Liver (tissue), 9 donors: Measurements from ENCODE around the gene COL1A2. TPM values are rescaled to one million over a fixed set of nuclear protein-coding genes. Genes with fewer than 3 reads are reported as not detected.

Source experiments
- DNase-seq: peaks from one replicate; pipeline ENCODE4 v3.0.0-alpha.2; 2017; ENCODE audit warnings: low spot score
- H3K27ac ChIP-seq, 2 donors: one replicate each; pipeline ENCODE4 v1.7.0; 2013; ENCODE audit warnings: inconsistent platforms in 2 of 2, low read length in 2 of 2, control low read depth in 1 of 2, low read depth in 1 of 2, mild to moderate bottlenecking in 1 of 2
- H3K27me3 ChIP-seq, 4 donors: one replicate each; pipeline versions ENCODE4 v1.6.1 to v1.7.0; 2013; ENCODE audit warnings: low read length in 3 of 4, inconsistent platforms in 1 of 4, mild to moderate bottlenecking in 1 of 4, moderate library complexity in 1 of 4; ENCODE audit not compliant: control insufficient read depth in 4 of 4, insufficient read depth in 4 of 4
- H3K36me3 ChIP-seq, 4 donors: one replicate each; pipeline versions ENCODE4 v1.6.1 to v1.7.0; 2013; ENCODE audit warnings: low read length in 3 of 4, mild to moderate bottlenecking in 3 of 4, low read depth in 1 of 4, moderate library complexity in 1 of 4; ENCODE audit not compliant: control insufficient read depth in 4 of 4, insufficient read depth in 3 of 4
- H3K4me1 ChIP-seq, 4 donors: one replicate each; pipeline versions ENCODE4 v1.6.1 to v1.7.0; 2013; ENCODE audit warnings: low read length in 3 of 4, mild to moderate bottlenecking in 3 of 4, moderate library complexity in 1 of 4; ENCODE audit not compliant: control insufficient read depth in 4 of 4, insufficient read depth in 4 of 4
- H3K4me3 ChIP-seq, 3 donors: one replicate each; pipeline versions ENCODE4 v1.6.1 to v1.7.0; 2013; ENCODE audit warnings: low read length in 3 of 3, control low read depth in 1 of 3, low read depth in 1 of 3, mild to moderate bottlenecking in 1 of 3
- H3K9ac ChIP-seq, 2 donors: one replicate each; pipeline ENCODE4 v1.7.0; 2013; ENCODE audit warnings: low read length in 2 of 2, mild to moderate bottlenecking in 2 of 2, moderate library complexity in 2 of 2, control low read depth in 1 of 2, low read depth in 1 of 2
- H3K9me3 ChIP-seq, 4 donors: one replicate each; pipeline versions ENCODE4 v1.6.1 to v1.7.0; 2013; ENCODE audit warnings: low read length in 3 of 4; ENCODE audit not compliant: control insufficient read depth in 4 of 4
- EGR1 ChIP-seq, 2 donors: IDR thresholded peaks; 2 replicates each; pipeline ENCODE4 v1.6.1; 2016 to 2018; ENCODE audit warnings: antibody characterized with exemption in 2 of 2, low read depth in 2 of 2
- FOXA1 ChIP-seq: IDR thresholded peaks from 2 replicates; pipeline ENCODE4 v1.6.1; 2016; ENCODE audit warnings: antibody characterized with exemption
- FOXA2 ChIP-seq: IDR thresholded peaks from 2 replicates; pipeline ENCODE4 v1.6.1; 2016; ENCODE audit warnings: antibody characterized with exemption
- GABPA ChIP-seq, 2 donors: IDR thresholded peaks in 1 of 2; conservative IDR thresholded peaks in 1 of 2; 2 replicates each; pipeline ENCODE4 v1.6.1; 2016; ENCODE audit warnings: antibody characterized with exemption in 2 of 2, mild to moderate bottlenecking in 1 of 2, moderate library complexity in 1 of 2
- HNF4A ChIP-seq, 2 donors: conservative IDR thresholded peaks; 2 replicates each; pipeline ENCODE4 v1.6.1; 2016; ENCODE audit warnings: antibody characterized with exemption in 2 of 2, mild to moderate bottlenecking in 2 of 2
- HNF4G ChIP-seq: IDR thresholded peaks from 2 replicates; pipeline ENCODE4 v1.6.1; 2016; ENCODE audit warnings: antibody characterized with exemption
- JUND ChIP-seq, 2 donors: IDR thresholded peaks; 2 replicates each; pipeline ENCODE4 v1.6.1; 2016; ENCODE audit warnings: antibody characterized with exemption in 2 of 2
- NR2F2 ChIP-seq: IDR thresholded peaks from 2 replicates; pipeline ENCODE4 v1.6.1; 2016; ENCODE audit warnings: antibody characterized with exemption
- RAD21 ChIP-seq, 2 donors: IDR thresholded peaks; 2 replicates each; pipeline ENCODE4 v1.6.1; 2016; ENCODE audit warnings: antibody characterized with exemption in 2 of 2, mild to moderate bottlenecking in 2 of 2
- RXRA ChIP-seq, 2 donors: IDR thresholded peaks; 2 replicates each; pipeline ENCODE4 v1.6.1; 2017 to 2018; ENCODE audit warnings: antibody characterized with exemption in 2 of 2, mild to moderate bottlenecking in 1 of 2
- SP1 ChIP-seq: IDR thresholded peaks from 2 replicates; pipeline ENCODE4 v1.6.1; 2018; ENCODE audit warnings: antibody characterized with exemption, mild to moderate bottlenecking
- TAF1 ChIP-seq: conservative IDR thresholded peaks from 2 replicates; pipeline ENCODE4 v1.6.1; 2016; ENCODE audit warnings: antibody characterized with exemption, mild to moderate bottlenecking
- YY1 ChIP-seq: IDR thresholded peaks from 2 replicates; pipeline ENCODE4 v1.6.1; 2016; ENCODE audit warnings: antibody characterized with exemption, mild to moderate bottlenecking
- WGBS: extraction: QIAGEN DNeasy Blood & Tissue Kit; methylation state at CpG from one replicate; pipeline ENCODE4 v1.1.7; 2013; 5-methylcytosine and 5-hydroxymethylcytosine counted together
- polyA plus RNA-seq, 2 donors: library from polyadenylated mRNA; stranded (reverse) in 1 of 2; unstranded in 1 of 2; fragments of 200-250 nt in 1 of 2; fragments of >200 nt in 1 of 2; fragmentation: Nextera tagmentation in 1 of 2; extraction: Ambion mirVana in 1 of 2; gene quantifications; one replicate each; pipeline versions ENCODE4 v1.2.1 to v1.2.3, GENCODE V29; 2013 to 2015
- total RNA-seq, 2 donors: library from RNA; depleted of rRNA; stranded (reverse); fragments of >200 nt; gene quantifications; one replicate each; pipeline ENCODE4 v1.2.3, GENCODE V29; 2014
- TF ChIP-seq, protein P1 (sequence below): IDR thresholded peaks from 2 replicates; pipeline ENCODE4 v1.6.1; 2016; ENCODE audit warnings: antibody characterized with exemption
- TF ChIP-seq, protein P2 (sequence below): IDR thresholded peaks from 2 replicates; pipeline ENCODE4 v1.6.1; 2016; ENCODE audit warnings: antibody characterized with exemption, mild to moderate bottlenecking
- TF ChIP-seq, protein P3 (sequence below): IDR thresholded peaks from 2 replicates; pipeline ENCODE4 v1.6.1; 2016; ENCODE audit warnings: antibody characterized with exemption
- TF ChIP-seq, protein P4 (sequence below): fragments of 150-350 bp; IDR thresholded peaks from 2 replicates; pipeline ENCODE4 v1.5.1; 2017; ENCODE audit warnings: improper control_type of control experiment, low read depth, low read length; ENCODE audit not compliant: missing input control
- TF ChIP-seq, protein P5 (sequence below): IDR thresholded peaks from 2 replicates; pipeline ENCODE4 v1.6.1; 2016; ENCODE audit warnings: antibody characterized with exemption
- donor health status: healthy.
- donor health status: healthy.
- donor health status: healthy.
- donor health status: healthy.
- donor health status: healthy.

Gene COL1A2
- total and polyA plus RNA-seq, 4 donors = 11.5 to 86.2 (median 42.0) TPM

DNA sequence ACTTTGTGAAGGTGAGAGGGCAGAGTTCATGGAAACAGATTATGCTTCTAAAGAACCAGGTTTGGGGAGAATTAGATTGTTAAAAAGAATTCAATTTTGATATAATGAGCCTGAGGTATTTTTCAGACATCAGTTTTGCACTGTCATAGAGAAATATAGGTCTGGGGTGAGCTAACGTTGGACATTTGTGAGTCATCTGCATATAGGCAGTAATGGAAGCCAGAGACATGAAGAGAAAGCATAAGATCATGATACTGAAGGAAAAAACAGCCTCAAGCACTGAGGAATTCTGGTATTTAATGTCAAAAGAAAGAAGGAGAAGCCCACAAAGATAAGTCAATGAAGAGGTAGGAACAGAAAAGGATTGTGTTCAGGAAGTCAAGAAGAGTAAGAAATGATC is 32.4 kb upstream of the COL1A2 start:
- no peak overlapping the region for H3K9ac ChIP-seq
- H3K27ac ChIP-seq = no peak overlapping the region
- no peaks in the 10 kb centered on the region for H3K4me1 ChIP-seq
- H3K4me3 ChIP-seq = no peak overlapping the region
- peaks cover 0 to 6% (median 0%) of the 10 kb centered on the region in 4 donors for H3K27me3 ChIP-seq
- H3K9me3 ChIP-seq = no peaks in the 10 kb centered on the region
- TF ChIP-seq HNF4G = no peak
- TF ChIP-seq, protein P1, sequence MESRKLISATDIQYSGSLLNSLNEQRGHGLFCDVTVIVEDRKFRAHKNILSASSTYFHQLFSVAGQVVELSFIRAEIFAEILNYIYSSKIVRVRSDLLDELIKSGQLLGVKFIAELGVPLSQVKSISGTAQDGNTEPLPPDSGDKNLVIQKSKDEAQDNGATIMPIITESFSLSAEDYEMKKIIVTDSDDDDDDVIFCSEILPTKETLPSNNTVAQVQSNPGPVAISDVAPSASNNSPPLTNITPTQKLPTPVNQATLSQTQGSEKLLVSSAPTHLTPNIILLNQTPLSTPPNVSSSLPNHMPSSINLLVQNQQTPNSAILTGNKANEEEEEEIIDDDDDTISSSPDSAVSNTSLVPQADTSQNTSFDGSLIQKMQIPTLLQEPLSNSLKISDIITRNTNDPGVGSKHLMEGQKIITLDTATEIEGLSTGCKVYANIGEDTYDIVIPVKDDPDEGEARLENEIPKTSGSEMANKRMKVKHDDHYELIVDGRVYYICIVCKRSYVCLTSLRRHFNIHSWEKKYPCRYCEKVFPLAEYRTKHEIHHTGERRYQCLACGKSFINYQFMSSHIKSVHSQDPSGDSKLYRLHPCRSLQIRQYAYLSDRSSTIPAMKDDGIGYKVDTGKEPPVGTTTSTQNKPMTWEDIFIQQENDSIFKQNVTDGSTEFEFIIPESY = no peak
- TF ChIP-seq, protein P2, sequence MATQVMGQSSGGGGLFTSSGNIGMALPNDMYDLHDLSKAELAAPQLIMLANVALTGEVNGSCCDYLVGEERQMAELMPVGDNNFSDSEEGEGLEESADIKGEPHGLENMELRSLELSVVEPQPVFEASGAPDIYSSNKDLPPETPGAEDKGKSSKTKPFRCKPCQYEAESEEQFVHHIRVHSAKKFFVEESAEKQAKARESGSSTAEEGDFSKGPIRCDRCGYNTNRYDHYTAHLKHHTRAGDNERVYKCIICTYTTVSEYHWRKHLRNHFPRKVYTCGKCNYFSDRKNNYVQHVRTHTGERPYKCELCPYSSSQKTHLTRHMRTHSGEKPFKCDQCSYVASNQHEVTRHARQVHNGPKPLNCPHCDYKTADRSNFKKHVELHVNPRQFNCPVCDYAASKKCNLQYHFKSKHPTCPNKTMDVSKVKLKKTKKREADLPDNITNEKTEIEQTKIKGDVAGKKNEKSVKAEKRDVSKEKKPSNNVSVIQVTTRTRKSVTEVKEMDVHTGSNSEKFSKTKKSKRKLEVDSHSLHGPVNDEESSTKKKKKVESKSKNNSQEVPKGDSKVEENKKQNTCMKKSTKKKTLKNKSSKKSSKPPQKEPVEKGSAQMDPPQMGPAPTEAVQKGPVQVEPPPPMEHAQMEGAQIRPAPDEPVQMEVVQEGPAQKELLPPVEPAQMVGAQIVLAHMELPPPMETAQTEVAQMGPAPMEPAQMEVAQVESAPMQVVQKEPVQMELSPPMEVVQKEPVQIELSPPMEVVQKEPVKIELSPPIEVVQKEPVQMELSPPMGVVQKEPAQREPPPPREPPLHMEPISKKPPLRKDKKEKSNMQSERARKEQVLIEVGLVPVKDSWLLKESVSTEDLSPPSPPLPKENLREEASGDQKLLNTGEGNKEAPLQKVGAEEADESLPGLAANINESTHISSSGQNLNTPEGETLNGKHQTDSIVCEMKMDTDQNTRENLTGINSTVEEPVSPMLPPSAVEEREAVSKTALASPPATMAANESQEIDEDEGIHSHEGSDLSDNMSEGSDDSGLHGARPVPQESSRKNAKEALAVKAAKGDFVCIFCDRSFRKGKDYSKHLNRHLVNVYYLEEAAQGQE = no peak
- TF ChIP-seq TAF1 = no peak
- TF ChIP-seq RXRA (IDR thresholded peaks at IDR 0.05) = no peak
- no peak for TF ChIP-seq FOXA2
- TF ChIP-seq GABPA (IDR thresholded peaks at IDR 0.05 in 1 of 2, conservative IDR thresholded peaks at IDR 0.05 in 1 of 2) = no peak
- no peak for TF ChIP-seq EGR1 (IDR thresholded peaks at IDR 0.05; ENCODE audit: low read depth in 2 of 2)
- TF ChIP-seq, protein P3, sequence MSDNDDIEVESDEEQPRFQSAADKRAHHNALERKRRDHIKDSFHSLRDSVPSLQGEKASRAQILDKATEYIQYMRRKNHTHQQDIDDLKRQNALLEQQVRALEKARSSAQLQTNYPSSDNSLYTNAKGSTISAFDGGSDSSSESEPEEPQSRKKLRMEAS = no peak
- TF ChIP-seq JUND (IDR thresholded peaks at IDR 0.05) = no peak
- no peak for TF ChIP-seq HNF4A (conservative IDR thresholded peaks at IDR 0.05)
- TF ChIP-seq, protein P4, sequence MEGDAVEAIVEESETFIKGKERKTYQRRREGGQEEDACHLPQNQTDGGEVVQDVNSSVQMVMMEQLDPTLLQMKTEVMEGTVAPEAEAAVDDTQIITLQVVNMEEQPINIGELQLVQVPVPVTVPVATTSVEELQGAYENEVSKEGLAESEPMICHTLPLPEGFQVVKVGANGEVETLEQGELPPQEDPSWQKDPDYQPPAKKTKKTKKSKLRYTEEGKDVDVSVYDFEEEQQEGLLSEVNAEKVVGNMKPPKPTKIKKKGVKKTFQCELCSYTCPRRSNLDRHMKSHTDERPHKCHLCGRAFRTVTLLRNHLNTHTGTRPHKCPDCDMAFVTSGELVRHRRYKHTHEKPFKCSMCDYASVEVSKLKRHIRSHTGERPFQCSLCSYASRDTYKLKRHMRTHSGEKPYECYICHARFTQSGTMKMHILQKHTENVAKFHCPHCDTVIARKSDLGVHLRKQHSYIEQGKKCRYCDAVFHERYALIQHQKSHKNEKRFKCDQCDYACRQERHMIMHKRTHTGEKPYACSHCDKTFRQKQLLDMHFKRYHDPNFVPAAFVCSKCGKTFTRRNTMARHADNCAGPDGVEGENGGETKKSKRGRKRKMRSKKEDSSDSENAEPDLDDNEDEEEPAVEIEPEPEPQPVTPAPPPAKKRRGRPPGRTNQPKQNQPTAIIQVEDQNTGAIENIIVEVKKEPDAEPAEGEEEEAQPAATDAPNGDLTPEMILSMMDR = no peak
- TF ChIP-seq, protein P5, sequence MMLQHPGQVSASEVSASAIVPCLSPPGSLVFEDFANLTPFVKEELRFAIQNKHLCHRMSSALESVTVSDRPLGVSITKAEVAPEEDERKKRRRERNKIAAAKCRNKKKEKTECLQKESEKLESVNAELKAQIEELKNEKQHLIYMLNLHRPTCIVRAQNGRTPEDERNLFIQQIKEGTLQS = no peak
- TF ChIP-seq RAD21 (IDR thresholded peaks at IDR 0.05) = no peak
- no peak for TF ChIP-seq SP1
- no peak for TF ChIP-seq YY1
- no peak for TF ChIP-seq FOXA1
- no peak for TF ChIP-seq NR2F2
- WGBS = 66% methylated on average over 1 of the region's 1 CpG
- H3K36me3 ChIP-seq = no peaks in the 10 kb centered on the region
- DNase-seq = no peak
